ENCODE results near the gene CHSY1.
A peak's percentile ranks its signal among the peaks of the same experiment; 100 is the strongest.

Gene CHSY1

DNA sequence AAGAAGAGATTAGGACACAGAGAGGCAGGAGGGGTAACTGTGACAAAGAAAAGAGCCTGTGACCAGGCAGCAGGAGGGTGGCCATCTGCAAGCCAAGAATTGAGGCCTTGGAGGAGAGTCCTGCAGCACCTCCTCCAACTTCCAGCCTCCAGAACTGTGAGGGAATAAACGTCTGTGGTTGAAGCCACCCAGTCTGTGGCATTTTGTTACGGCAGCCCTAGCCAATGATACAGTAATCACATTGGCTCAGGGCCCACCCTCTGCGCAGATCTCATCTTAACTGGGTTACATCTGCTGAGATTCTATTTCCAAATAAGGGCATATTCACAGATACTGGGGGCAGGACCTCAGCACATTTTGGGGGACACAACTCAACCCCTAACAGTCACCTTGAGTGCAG, 14.2 kb upstream of the CHSY1 start:
- 87% methylated on average over 3 of the region's 3 CpGs for WGBS
- peaks cover 1% of the 10 kb centered on the region for H3K79me1 ChIP-seq (replicated peaks; ENCODE audit: low read length, poor library complexity, severe bottlenecking)
- H2BK120ac ChIP-seq (ENCODE audit: low read depth, low read length), result no peak overlapping the region
- H3K36me3 ChIP-seq (ENCODE audit: control insufficient read depth in 1 of 2, insufficient read depth in 2 of 2, low read depth in 1 of 2, low read length in 2 of 2), result peaks cover 25% of the 10 kb centered on the region in 2 experiments
- H3K23ac ChIP-seq (ENCODE audit: low read length in 2 of 2), result no peak overlapping the region
- H3K27me3 ChIP-seq (ENCODE audit: control insufficient read depth in 1 of 2, insufficient read depth in 1 of 2, low read length in 2 of 2), result no peaks in the 10 kb centered on the region
- no peak overlapping the region for H2AK5ac ChIP-seq (ENCODE audit: low read length, severe bottlenecking)
- H3K9ac ChIP-seq (ENCODE audit: low read length), result peak overlapping the region; percentile 71
- H2BK5ac ChIP-seq (ENCODE audit: low read depth, low read length, poor library complexity, severe bottlenecking), result no peak overlapping the region
- no peak overlapping the region for H3K4me2 ChIP-seq (ENCODE audit: low read length, poor library complexity, severe bottlenecking)
- no peaks in the 10 kb centered on the region for H3K9me3 ChIP-seq (ENCODE audit: control insufficient read depth, low read length)
- peaks cover 5% of the 10 kb centered on the region for H3K4me1 ChIP-seq (ENCODE audit: control insufficient read depth, insufficient read depth, low read depth, low read length)
- H3K4me3 ChIP-seq (ENCODE audit: insufficient read depth in 1 of 2, low read depth in 1 of 2, low read length in 2 of 2), result no peak overlapping the region
- no peak overlapping the region for H3K14ac ChIP-seq (ENCODE audit: low read length in 2 of 2)
- no peak for DNase-seq
- H3K4ac ChIP-seq (ENCODE audit: low read depth in 1 of 2, low read length in 2 of 2), result no peak overlapping the region
- no peak overlapping the region for H2BK15ac ChIP-seq (ENCODE audit: low read depth, poor library complexity, severe bottlenecking)
- no peak overlapping the region for H3K18ac ChIP-seq (ENCODE audit: low read depth in 1 of 2, low read length in 2 of 2)
- no peak overlapping the region for H2AFZ ChIP-seq (ENCODE audit: low read depth, low read length)
- H2BK12ac ChIP-seq (ENCODE audit: low read length in 2 of 2), result no peak overlapping the region
- no peak overlapping the region for H4K8ac ChIP-seq (ENCODE audit: low read length)
- H3K27ac ChIP-seq (ENCODE audit: low read length, poor library complexity, severe bottlenecking), result no peak overlapping the region
- H4K91ac ChIP-seq (ENCODE audit: low read length), result no peak overlapping the region

DNA sequence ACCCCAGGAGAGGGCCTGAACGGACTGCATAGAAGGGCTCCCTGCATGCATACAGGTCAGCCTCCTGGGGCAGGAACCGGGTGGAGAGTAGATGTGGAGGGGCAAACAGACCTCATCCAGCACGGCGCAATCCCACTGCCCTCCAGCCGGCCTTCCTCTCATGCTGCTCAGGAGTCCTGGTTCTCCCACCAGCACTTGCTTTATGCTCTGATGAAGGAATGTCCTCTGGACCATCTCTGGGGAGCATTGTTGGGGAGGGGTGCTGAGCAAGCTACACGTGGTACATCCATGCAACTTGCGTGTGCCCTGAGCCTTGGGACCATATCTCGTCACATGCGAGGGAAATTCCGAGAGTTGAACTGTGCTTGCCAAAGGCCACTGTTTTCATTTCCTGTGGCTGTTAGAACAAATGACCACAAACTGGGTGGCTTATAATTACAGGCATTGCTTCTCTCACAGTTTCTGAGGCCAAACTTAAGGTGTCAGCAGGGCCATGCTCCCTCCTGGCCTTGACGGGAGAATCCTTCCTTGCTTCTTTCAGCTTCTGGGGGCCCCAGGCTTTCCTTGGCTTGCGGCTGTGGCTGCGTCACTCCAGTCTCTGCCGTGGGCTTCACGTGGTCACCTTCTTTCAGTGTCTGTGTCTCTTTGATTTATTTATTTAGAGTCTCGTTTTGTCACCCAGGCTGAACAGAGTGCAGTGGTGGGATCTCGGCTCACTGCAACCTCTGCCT, 13.2 kb upstream of the CHSY1 start:
- Histone ChIP-seq H3K27ac (ENCODE audit: low read length, poor library complexity, severe bottlenecking) (no peak overlapping the region), H2AK5ac (ENCODE audit: low read length, severe bottlenecking) (no peak overlapping the region), H3K4me2 (ENCODE audit: low read length, poor library complexity, severe bottlenecking) (no peak overlapping the region), H3K23ac (ENCODE audit: low read length in 2 of 2) (no peak overlapping the region), H3K36me3 (ENCODE audit: control insufficient read depth in 1 of 2, insufficient read depth in 2 of 2, low read depth in 1 of 2, low read length in 2 of 2) (peaks cover 16% of the 10 kb centered on the region in 2 experiments), H2AFZ (ENCODE audit: low read depth, low read length) (no peak overlapping the region), H2BK15ac (ENCODE audit: low read depth, poor library complexity, severe bottlenecking) (no peak overlapping the region), H3K14ac (ENCODE audit: low read length in 2 of 2) (no peak overlapping the region), H3K79me1 (replicated peaks; ENCODE audit: low read length, poor library complexity, severe bottlenecking) (no peaks in the 10 kb centered on the region), H2BK120ac (ENCODE audit: low read depth, low read length) (no peak overlapping the region), H3K4me3 (ENCODE audit: insufficient read depth in 1 of 2, low read depth in 1 of 2, low read length in 2 of 2) (no peak overlapping the region), H3K27me3 (ENCODE audit: control insufficient read depth in 1 of 2, insufficient read depth in 1 of 2, low read length in 2 of 2) (no peaks in the 10 kb centered on the region), H3K9ac (ENCODE audit: low read length) (no peak overlapping the region), H3K9me3 (ENCODE audit: control insufficient read depth, low read length) (no peaks in the 10 kb centered on the region), H3K18ac (ENCODE audit: low read depth in 1 of 2, low read length in 2 of 2) (no peak overlapping the region), H3K4ac (ENCODE audit: low read depth in 1 of 2, low read length in 2 of 2) (no peak overlapping the region), H4K91ac (ENCODE audit: low read length) (no peak overlapping the region), H2BK12ac (ENCODE audit: low read length in 2 of 2) (no peak overlapping the region), H2BK5ac (ENCODE audit: low read depth, low read length, poor library complexity, severe bottlenecking) (no peak overlapping the region), H4K8ac (ENCODE audit: low read length) (no peak overlapping the region), H3K4me1 (ENCODE audit: control insufficient read depth, insufficient read depth, low read depth, low read length) (peaks cover 5% of the 10 kb centered on the region)
- WGBS, result 93% methylated on average over 17 of the region's 17 CpGs
- DNase-seq, result no peak

DNA sequence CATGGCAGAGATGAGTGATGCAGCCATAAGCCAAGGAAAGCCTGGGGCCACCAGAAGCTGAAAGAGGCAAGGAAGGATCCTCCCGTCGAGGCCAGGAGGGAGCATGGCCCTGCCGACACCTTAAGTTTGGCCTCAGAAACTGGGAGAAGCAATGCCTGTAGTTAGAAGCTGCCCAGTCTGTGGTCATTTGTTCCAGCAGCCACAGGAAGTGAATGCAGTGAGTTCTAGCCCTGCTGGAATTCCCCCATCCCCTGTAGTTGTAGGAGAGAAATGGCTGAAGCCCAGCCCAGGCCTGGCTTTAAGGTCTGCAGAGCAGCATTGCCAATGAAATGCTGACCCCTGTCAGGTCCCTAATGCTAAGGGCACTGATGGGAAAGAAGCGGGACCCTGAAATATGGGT, 12.2 kb upstream of the CHSY1 start:
- no peak overlapping the region for H2BK120ac ChIP-seq (ENCODE audit: low read depth, low read length)
- no peak overlapping the region for H3K4ac ChIP-seq (ENCODE audit: low read depth in 1 of 2, low read length in 2 of 2)
- H3K4me1 ChIP-seq (ENCODE audit: control insufficient read depth, insufficient read depth, low read depth, low read length), result peaks cover 5% of the 10 kb centered on the region
- DNase-seq, result peak; percentile 42
- H3K9me3 ChIP-seq (ENCODE audit: control insufficient read depth, low read length), result no peaks in the 10 kb centered on the region
- no peak overlapping the region for H2AK5ac ChIP-seq (ENCODE audit: low read length, severe bottlenecking)
- H3K9ac ChIP-seq (ENCODE audit: low read length), result no peak overlapping the region
- H3K23ac ChIP-seq (ENCODE audit: low read length in 2 of 2), result no peak overlapping the region
- H3K4me2 ChIP-seq (ENCODE audit: low read length, poor library complexity, severe bottlenecking), result no peak overlapping the region
- 94% methylated on average over 4 of the region's 4 CpGs for whole genome bisulfite sequencing
- no peak overlapping the region for H3K27ac ChIP-seq (ENCODE audit: low read length, poor library complexity, severe bottlenecking)
- H2AFZ ChIP-seq (ENCODE audit: low read depth, low read length), result no peak overlapping the region
- H3K36me3 ChIP-seq (ENCODE audit: control insufficient read depth in 1 of 2, insufficient read depth in 2 of 2, low read depth in 1 of 2, low read length in 2 of 2), result peaks cover 5 to 6% of the 10 kb centered on the region in 2 experiments
- no peak overlapping the region for H4K91ac ChIP-seq (ENCODE audit: low read length)
- no peak overlapping the region for H2BK5ac ChIP-seq (ENCODE audit: low read depth, low read length, poor library complexity, severe bottlenecking)
- H4K8ac ChIP-seq (ENCODE audit: low read length), result peak overlapping the region; percentile 27
- no peak overlapping the region for H2BK12ac ChIP-seq (ENCODE audit: low read length in 2 of 2)
- no peak overlapping the region for H3K4me3 ChIP-seq (ENCODE audit: insufficient read depth in 1 of 2, low read depth in 1 of 2, low read length in 2 of 2)
- H3K18ac ChIP-seq (ENCODE audit: low read depth in 1 of 2, low read length in 2 of 2), result no peak overlapping the region
- no peaks in the 10 kb centered on the region for H3K79me1 ChIP-seq (replicated peaks; ENCODE audit: low read length, poor library complexity, severe bottlenecking)
- no peak overlapping the region for H2BK15ac ChIP-seq (ENCODE audit: low read depth, poor library complexity, severe bottlenecking)
- H3K27me3 ChIP-seq (ENCODE audit: control insufficient read depth in 1 of 2, insufficient read depth in 1 of 2, low read length in 2 of 2), result no peaks in the 10 kb centered on the region
- no peak overlapping the region for H3K14ac ChIP-seq (ENCODE audit: low read length in 2 of 2)

DNA sequence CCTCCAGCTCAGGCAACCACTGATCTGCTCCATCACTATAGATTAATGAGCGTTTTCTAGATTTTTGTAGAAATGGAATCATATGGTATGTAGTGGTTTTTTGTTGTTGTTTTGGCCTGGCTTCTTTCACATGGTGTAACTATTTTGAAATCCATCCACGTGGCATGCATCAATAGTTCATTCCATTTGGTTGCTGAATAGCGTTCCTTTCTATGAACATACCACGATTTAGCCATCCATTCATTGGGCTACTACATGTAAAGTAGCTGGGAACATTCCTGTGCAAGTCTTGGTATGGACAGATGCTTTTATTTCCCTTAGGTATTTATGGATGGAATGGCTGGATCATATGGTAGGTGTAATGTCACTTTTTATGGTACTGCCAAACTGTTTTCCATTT, 10.7 kb upstream of the CHSY1 start:
- Histone ChIP-seq H3K4me3 (ENCODE audit: insufficient read depth in 1 of 2, low read depth in 1 of 2, low read length in 2 of 2) (no peak overlapping the region), H3K27me3 (ENCODE audit: control insufficient read depth in 1 of 2, insufficient read depth in 1 of 2, low read length in 2 of 2) (peaks cover 0 to 7% of the 10 kb centered on the region in 2 experiments), H3K18ac (ENCODE audit: low read depth in 1 of 2, low read length in 2 of 2) (no peak overlapping the region), H2BK15ac (ENCODE audit: low read depth, poor library complexity, severe bottlenecking) (no peak overlapping the region), H3K36me3 (ENCODE audit: control insufficient read depth in 1 of 2, insufficient read depth in 2 of 2, low read depth in 1 of 2, low read length in 2 of 2) (no peaks in the 10 kb centered on the region), H3K4me1 (ENCODE audit: control insufficient read depth, insufficient read depth, low read depth, low read length) (peaks cover 5% of the 10 kb centered on the region), H3K4me2 (ENCODE audit: low read length, poor library complexity, severe bottlenecking) (no peak overlapping the region), H3K27ac (ENCODE audit: low read length, poor library complexity, severe bottlenecking) (no peak overlapping the region), H4K8ac (ENCODE audit: low read length) (no peak overlapping the region), H2BK5ac (ENCODE audit: low read depth, low read length, poor library complexity, severe bottlenecking) (no peak overlapping the region), H2BK12ac (ENCODE audit: low read length in 2 of 2) (no peak overlapping the region), H2AK5ac (ENCODE audit: low read length, severe bottlenecking) (no peak overlapping the region), H3K4ac (ENCODE audit: low read depth in 1 of 2, low read length in 2 of 2) (no peak overlapping the region), H3K23ac (ENCODE audit: low read length in 2 of 2) (no peak overlapping the region), H4K91ac (ENCODE audit: low read length) (no peak overlapping the region), H2AFZ (ENCODE audit: low read depth, low read length) (no peak overlapping the region), H3K14ac (ENCODE audit: low read length in 2 of 2) (no peak overlapping the region), H3K9ac (ENCODE audit: low read length) (no peak overlapping the region), H2BK120ac (ENCODE audit: low read depth, low read length) (no peak overlapping the region), H3K79me1 (replicated peaks; ENCODE audit: low read length, poor library complexity, severe bottlenecking) (no peaks in the 10 kb centered on the region), H3K9me3 (ENCODE audit: control insufficient read depth, low read length) (no peaks in the 10 kb centered on the region)
- WGBS, result 100% methylated on average over 4 of the region's 4 CpGs
- no peak for DNase-seq
